Stomach smooth muscle (tissue), 2 donors: ENCODE data around the gene CARD19.

Experiments
- H3K27ac ChIP-seq: one replicate; pipeline ENCODE4 v1.7.0; 2013; ENCODE audit warnings: mild to moderate bottlenecking, low read length, inconsistent platforms
- H3K27me3 ChIP-seq, 2 donors: one replicate each; pipeline ENCODE4 v1.7.0; 2013; ENCODE audit warnings: low read length in 2 of 2; ENCODE audit not compliant: insufficient read depth in 2 of 2, control insufficient read depth in 1 of 2
- H3K36me3 ChIP-seq, 2 donors: one replicate each; pipeline ENCODE4 v1.7.0; 2013; ENCODE audit warnings: low read length in 2 of 2; ENCODE audit not compliant: control insufficient read depth in 2 of 2, insufficient read depth in 2 of 2
- H3K4me1 ChIP-seq: one replicate; pipeline ENCODE4 v1.7.0; 2013; ENCODE audit warnings: low read length; ENCODE audit not compliant: control insufficient read depth, insufficient read depth
- H3K4me3 ChIP-seq, 2 donors: one replicate each; pipeline ENCODE4 v1.7.0; 2013; ENCODE audit warnings: low read length in 2 of 2
- H3K9ac ChIP-seq, 2 donors: one replicate each; pipeline ENCODE4 v1.7.0; 2013; ENCODE audit warnings: low read length in 2 of 2, mild to moderate bottlenecking in 1 of 2
- H3K9me3 ChIP-seq, 2 donors: one replicate each; pipeline ENCODE4 v1.7.0; 2013; ENCODE audit warnings: low read length in 2 of 2; ENCODE audit not compliant: control insufficient read depth in 2 of 2
- donor health status: healthy.
- donor health status: Pancreatic carcinoma.

The CARD19 gene

DNA sequence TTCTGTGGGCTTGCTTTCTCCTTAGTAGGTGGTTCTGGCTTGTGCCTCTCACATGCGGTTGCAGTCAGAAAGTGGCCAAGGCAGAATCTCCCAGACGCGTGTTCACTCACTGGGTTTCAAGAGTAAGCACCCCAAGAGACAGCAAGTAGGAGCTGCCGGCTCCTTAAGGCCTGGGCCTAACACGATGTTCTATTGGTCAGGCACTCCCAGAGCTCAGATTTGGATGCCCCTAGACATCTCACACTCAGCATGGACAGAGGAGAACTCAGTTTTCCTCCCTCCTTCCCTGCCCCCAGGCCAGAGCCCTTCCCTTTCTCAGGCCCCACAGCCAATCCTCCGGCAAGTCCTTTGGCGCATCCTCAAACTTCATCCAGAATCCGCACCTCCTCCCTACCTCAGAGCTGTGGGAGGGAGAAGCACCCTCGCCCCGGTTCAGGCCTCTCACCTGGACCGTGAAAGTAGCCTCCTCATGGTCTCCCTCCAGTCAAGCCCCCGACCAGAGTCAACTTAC lies 6.5 kb upstream of the CARD19 start:
- Histone ChIP-seq H3K4me1 (peaks cover 8% of the 10 kb centered on the region), H3K4me3 (no peak overlapping the region), H3K9me3 (peaks cover 0 to 6% of the 10 kb centered on the region in 2 donors), H3K27ac (no peak overlapping the region), H3K27me3 (no peaks in the 10 kb centered on the region), H3K36me3 (no peaks in the 10 kb centered on the region), H3K9ac (no peak overlapping the region)

DNA sequence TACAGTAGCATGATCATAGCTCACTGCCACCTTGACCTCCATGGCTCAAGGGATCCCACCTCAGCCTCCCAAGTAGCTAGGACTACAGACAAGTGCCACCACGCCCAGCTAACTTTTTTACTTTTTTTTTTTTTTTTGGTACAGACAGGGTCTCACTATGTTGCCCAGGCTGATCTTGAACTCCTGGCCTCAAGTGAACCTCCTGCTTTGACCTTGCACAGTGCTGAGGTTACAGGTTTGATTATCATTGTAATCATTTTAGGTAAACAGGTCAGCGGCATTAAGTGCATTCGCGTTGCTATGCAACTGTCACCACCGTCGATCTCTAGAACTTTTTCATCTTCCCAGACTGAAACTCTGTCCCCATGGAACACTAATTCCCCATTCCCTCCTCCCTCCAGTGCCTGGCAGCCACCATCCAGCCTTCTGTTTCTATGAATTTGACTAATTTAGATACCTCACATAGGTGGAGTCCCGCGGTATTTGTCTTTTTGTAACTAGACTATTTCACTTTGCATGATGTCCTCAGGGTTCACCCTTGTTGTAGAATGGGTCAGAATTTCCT lies 5.8 kb upstream of the CARD19 start:
- no peaks in the 10 kb centered on the region for H3K36me3 ChIP-seq
- H3K4me3 ChIP-seq, result no peak overlapping the region
- no peak overlapping the region for H3K27ac ChIP-seq
- H3K9ac ChIP-seq, result no peak overlapping the region
- no peaks in the 10 kb centered on the region for H3K27me3 ChIP-seq
- peaks cover 13% of the 10 kb centered on the region for H3K4me1 ChIP-seq
- peaks cover 0 to 6% of the 10 kb centered on the region in 2 donors for H3K9me3 ChIP-seq

DNA sequence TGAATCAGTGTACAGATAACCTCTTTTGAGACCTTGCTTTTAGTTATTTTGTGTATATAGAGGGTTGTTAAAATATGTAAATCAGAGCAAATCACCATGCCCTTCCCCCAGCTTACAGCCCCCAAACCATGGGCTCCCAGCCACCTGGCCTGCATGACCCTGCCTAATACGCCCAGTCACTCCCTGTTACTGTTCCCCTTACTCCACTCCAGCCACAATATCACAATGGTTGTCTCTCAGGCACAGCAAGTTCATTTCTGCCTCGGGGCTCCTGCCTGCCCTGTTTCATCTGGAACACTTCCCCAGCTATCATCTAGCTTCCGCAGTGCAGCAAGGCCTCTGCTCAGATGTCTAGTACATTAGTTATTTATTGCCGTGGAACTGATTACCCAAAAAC lies 5.0 kb upstream of the CARD19 start:
- Histone ChIP-seq H3K4me3 (no peak overlapping the region), H3K27ac (no peak overlapping the region), H3K36me3 (no peaks in the 10 kb centered on the region), H3K9ac (no peak overlapping the region), H3K4me1 (peaks cover 15% of the 10 kb centered on the region), H3K27me3 (no peaks in the 10 kb centered on the region), H3K9me3 (peaks cover 0 to 4% of the 10 kb centered on the region in 2 donors)

DNA sequence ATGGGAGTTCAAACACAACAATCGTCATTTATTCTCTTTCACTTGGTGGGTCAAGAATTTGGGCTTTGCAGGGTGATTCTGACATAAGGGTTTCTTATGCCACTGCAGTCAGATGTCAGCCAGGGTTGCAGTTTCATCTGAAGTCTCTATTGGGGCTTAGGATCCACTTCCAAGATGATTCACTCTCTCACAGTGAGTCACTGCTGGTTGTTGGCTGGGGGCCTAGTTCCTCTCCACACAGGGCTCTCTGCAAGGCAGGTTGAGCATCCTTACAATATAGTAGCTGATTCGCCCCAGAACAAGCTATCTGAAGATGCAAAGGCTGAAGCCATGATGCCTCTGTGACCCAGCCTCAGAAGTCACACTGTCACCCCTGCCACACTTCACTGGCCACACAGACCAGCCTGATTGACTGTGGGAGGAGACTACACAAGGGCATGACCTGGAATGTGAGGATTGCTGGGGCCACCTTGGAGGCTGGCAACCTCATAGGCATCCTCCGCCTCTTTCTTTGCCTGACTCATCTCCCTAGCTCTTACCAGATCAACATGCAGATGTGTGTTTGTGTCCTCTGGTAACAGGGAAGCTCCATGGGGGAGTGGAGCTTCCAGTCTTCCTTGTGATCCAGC lies 4.5 kb upstream of the CARD19 start:
- H3K27ac ChIP-seq, result no peak overlapping the region
- peaks cover 16% of the 10 kb centered on the region for H3K4me1 ChIP-seq
- H3K9ac ChIP-seq, result no peak overlapping the region
- H3K4me3 ChIP-seq, result no peak overlapping the region
- H3K9me3 ChIP-seq, result peaks cover 0 to 4% of the 10 kb centered on the region in 2 donors
- H3K36me3 ChIP-seq, result no peaks in the 10 kb centered on the region
- H3K27me3 ChIP-seq, result no peaks in the 10 kb centered on the region

DNA sequence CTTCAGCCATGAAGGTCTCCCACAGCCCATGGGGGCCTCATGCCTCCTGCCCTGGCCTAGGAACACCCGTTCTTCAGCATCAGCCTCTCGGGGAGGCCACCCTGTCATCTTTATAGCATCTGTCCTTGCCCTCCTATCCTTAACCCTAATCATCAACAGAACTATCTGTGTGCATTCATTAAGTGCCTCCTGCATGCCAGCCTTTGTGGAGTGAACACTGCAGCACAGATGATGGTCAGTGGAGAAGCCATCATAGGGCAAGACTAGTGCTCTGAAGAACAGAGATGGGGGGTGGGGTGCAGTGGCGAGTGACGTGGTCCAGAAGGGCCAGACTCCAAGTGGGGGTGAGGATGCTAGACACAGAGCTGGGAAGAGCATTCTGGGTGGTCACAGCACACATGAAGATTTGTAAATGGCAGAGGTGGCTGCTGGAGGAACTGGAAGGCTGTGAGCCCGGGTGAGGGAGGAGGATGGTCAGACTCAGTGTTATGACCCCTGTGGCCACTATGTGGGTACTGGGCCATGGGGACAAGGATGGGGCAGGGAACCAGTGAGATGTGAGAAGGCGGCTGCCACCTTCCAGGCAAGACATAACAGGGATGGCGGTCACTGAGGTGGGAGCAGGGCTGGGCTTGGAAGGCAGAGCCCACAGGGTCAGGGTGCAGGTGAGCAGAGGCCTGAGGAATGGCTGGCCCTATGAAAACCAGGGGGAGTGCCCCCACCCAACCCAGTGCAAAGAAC lies 3.6 kb upstream of the CARD19 start:
- Histone ChIP-seq H3K4me1 (peaks cover 25% of the 10 kb centered on the region), H3K9me3 (peaks cover 0 to 4% of the 10 kb centered on the region in 2 donors), H3K27ac (no peak overlapping the region), H3K9ac (no peak overlapping the region), H3K4me3 (no peak overlapping the region), H3K27me3 (no peaks in the 10 kb centered on the region), H3K36me3 (no peaks in the 10 kb centered on the region)

DNA sequence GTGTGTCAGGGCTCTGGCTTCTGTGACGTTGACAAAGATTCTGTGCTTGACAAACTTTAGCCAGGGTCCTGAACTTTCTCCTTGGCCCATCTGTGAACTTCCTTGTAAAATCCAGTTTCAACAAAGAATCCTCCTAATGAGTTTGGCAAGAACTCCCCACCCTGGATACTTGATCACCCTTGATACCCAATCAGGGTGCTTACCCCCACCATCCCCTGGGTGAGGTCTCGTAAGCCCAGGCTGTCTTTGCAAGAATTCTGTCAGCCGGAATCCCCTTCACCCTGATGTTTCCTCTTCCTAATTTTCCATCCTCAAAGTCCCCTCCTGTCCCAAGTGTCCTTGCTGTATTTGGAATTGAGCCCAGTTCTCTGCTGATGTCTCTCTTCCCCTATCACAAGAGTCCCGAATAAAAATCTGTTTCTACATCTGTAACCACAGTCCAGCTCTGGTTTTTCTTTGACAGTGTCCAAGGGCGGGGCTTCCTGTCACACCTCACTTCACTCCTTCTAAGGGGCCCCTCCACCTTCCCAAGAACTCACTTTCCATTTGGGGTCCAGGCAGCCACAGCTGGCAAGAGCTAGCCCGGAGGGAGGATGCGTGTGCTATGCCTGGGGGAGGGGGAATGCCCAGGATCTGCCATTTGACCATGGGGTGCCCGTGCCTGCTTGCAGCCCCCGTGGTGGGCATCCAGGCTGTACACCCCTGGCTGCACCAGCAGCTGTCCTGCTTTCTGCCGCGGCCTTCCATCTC lies 2.7 kb upstream of the CARD19 start:
- no peak overlapping the region for H3K27ac ChIP-seq
- H3K36me3 ChIP-seq, result no peaks in the 10 kb centered on the region
- peaks cover 34% of the 10 kb centered on the region for H3K4me1 ChIP-seq
- H3K27me3 ChIP-seq, result no peaks in the 10 kb centered on the region
- no peak overlapping the region for H3K9ac ChIP-seq
- H3K4me3 ChIP-seq, result no peak overlapping the region
- H3K9me3 ChIP-seq, result peaks cover 0 to 4% of the 10 kb centered on the region in 2 donors

DNA sequence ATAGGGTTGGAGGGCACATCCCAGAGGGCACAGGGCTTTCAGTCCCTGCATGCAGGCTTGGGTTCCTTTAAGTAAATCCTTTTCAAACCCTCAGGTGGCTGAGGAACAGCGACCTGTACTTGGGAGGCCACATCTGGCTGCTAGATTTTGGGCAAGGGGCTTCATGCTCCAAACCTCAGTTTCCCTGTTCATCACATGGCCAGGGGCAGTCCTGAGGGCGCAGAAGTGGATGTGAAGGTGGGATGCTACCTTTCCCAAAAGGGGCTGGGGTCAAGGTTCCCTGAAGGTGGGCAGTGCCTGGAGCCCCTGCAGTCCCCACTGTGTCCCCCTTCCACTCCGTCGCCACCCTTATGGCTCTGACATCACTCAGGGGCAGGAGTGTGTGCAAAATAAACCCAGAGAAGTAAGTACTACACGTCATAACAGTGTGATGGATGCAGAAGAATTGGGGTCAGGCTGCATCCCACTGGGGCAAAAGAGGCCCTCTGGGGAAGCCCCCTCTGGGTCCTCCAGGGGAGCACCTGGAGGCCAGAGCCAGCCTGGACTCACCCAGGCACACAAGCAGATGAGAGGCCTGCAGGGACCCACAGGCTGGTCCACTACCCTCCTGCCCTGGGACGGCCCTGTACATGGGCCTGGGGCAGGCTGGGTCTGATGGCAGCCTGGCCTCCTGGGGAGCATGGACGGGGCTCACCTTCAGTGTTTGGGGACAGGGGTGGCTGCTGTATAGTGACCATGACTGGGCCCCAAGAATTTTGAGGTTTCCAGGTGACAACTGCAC lies 1.9 kb upstream of the CARD19 start:
- Histone ChIP-seq H3K27me3 (no peaks in the 10 kb centered on the region), H3K27ac (peak overlapping the region; percentile 96), H3K9ac (no peak overlapping the region), H3K4me3 (no peak overlapping the region), H3K9me3 (peaks cover 0 to 4% of the 10 kb centered on the region in 2 donors), H3K36me3 (no peaks in the 10 kb centered on the region), H3K4me1 (peaks cover 41% of the 10 kb centered on the region)

DNA sequence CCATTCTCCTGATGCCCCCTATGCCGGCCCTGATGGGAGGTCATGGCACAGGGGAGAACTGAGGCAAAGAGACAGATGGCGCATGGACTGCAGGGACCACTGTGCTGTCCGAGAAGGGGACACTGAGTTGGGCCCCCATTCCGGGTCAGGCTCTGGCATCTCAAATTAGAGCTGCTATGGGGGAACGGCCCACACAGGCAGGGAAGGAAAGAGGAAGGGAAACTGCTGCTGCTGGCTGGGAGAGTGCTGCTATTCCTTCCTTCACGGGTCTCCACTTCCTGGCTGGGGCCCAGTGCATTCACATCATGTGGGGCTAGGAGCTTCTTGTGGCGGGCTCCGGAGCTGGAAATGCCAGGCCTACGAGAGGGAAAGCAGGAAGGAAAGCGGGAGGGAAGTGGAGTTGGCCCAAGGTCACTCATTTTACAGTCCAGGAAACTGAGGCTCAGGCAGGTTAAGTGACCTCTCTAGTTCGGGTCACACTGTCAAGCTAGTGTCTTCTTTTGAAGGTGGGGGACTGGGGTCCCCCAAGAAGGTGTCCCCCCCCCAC lies 1.3 kb upstream of the CARD19 start:
- Histone ChIP-seq H3K4me3 (peak overlapping the region; percentile 71 to 74), H3K4me1 (peaks cover 48% of the 10 kb centered on the region), H3K27me3 (no peaks in the 10 kb centered on the region), H3K9ac (peak overlapping the region; percentile 75 to 84), H3K27ac (peak overlapping the region; percentile 96), H3K9me3 (peaks cover 0 to 4% of the 10 kb centered on the region in 2 donors), H3K36me3 (no peaks in the 10 kb centered on the region)

DNA sequence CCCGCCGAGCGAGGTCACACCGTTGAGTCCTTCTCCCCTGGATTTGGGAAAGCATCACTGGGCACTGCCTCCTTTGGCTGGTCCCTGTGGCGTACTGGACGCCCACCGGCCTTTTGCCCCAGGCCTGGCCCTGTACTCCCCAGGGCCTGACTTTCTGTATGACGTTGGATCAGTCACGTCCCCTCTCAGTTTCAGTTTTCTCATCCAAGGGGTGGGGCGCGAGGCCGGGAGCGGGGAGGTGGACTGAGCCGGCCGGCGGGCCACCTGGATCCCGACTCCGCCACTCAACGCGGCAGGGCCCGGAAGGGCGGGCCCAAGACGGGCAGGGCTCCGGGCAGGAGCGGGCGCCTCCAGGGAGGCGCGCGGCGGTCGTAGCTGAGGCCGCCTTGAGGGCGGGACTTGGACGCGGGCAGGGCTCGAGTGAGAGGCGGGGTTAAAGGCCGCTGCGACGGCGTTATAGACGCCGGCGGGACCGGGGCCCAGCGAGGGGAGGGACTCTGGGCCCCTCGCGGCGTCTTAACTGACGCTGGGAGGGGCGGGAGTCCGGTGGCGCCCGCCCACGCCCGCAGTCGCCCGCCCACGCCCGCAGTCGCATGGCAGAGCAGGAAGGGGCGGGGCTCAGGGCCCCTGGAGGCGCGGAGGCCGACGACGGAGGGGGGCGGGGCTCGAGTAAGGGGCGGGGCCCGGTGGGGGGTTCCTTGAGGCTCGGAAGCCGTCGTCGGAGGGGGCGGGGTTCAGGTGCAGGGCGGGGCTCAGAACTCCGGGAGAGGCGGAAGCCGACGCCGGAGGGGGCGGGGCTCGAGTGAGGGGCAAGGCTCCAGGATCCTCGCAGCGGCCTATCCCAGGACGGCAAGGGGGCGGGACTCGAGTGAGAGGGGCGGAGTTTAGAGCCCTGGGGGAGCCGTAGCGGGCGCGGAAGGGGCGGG lies 549 bp upstream of the CARD19 start:
- Histone ChIP-seq H3K27me3 (no peaks in the 10 kb centered on the region), H3K27ac (peak overlapping the region; percentile 96), H3K4me1 (peaks cover 52% of the 10 kb centered on the region), H3K36me3 (peaks cover 0 to 2% of the 10 kb centered on the region in 2 donors), H3K9me3 (peaks cover 0 to 4% of the 10 kb centered on the region in 2 donors), H3K4me3 (peak overlapping the region; percentile 71 to 74), H3K9ac (peak overlapping the region; percentile 75 to 84)
